HL-60 (cell line): ENCODE data around the gene GALK1.

Source experiments
- CTCF ChIP-seq: IDR thresholded peaks from one replicate; pipeline ENCODE4 v1.5.1; 2011; ENCODE audit warnings: low read length, control low read depth, inconsistent platforms; ENCODE audit not compliant: insufficient read depth
- GABPA ChIP-seq: IDR thresholded peaks from 2 replicates; pipeline ENCODE4 v1.6.1; 2012; ENCODE audit warnings: low read depth
- POLR2AphosphoS5 ChIP-seq: IDR thresholded peaks from 2 replicates; pipeline ENCODE4 v1.6.1; 2012; ENCODE audit warnings: low read depth
- REST ChIP-seq: IDR thresholded peaks from 2 replicates; pipeline ENCODE4 v1.6.1; 2012; ENCODE audit warnings: low read depth; ENCODE audit not compliant: insufficient replicate concordance

DNA sequence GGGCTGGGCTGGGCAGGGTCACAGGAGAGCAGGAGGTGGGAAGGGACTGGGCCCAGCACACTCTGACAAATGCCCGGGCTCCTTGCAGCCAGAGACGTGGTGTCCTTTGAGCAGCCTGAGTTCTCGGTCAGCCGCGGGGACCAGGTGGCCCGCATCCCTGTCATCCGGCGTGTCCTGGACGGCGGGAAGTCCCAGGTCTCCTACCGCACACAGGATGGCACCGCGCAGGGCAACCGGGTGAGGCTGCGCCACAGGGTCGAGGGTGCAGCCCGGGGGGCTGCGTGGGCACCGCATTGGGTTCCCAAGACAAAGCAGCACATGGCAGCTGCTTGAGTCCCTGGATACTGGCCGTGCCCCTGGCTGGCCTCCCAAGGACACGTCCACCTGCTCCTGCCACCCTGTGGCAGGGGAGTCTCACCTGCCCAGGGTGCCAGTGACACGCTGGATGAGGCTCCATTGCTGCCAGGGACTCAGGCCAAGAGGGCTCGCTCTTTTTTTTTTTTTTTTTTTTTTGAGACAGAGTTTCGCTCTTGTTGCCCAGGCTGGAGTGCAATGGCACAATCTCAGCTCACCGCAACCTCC lies 21.3 kb downstream of the GALK1 start:
- TF ChIP-seq CTCF (no peak), GABPA (no peak), REST (no peak), POLR2AphosphoS5 (no peak)
